Transverse colon (tissue), 4 donors: ENCODE data around the gene CEP170B.

Experiments
- EP300 ChIP-seq: sonication (generic); formaldehyde crosslinking; IDR thresholded peaks from one replicate; pipeline ENCODE4 v1.6.1; 2017; ENCODE audit warnings: antibody characterized with exemption, low read depth
- POLR2A ChIP-seq: fragments of 450-650 bp; IDR thresholded peaks from one replicate; pipeline ENCODE4 v1.6.1; 2016; ENCODE audit warnings: antibody characterized with exemption, mild to moderate bottlenecking, moderate library complexity
- POLR2AphosphoS5 ChIP-seq, 3 donors: sonication (generic); formaldehyde crosslinking; IDR thresholded peaks; one replicate each; pipeline ENCODE4 v1.6.1; 2016; ENCODE audit warnings: antibody characterized with exemption in 3 of 3
- TF ChIP-seq, protein P1 (sequence below), 5 experiments: fragments of 200-600 bp in 3 of 5; fragments of 450-650 bp in 2 of 5; sonication (generic) in 3 of 5; IDR thresholded peaks; 1 replicate in 2 of 5; 2 replicates in 3 of 5; pipeline ENCODE4 v1.5.1; 2016 to 2017; ENCODE audit warnings: antibody characterized with exemption in 5 of 5, inconsistent platforms in 3 of 5, mild to moderate bottlenecking in 2 of 5, moderate library complexity in 1 of 5

DNA sequence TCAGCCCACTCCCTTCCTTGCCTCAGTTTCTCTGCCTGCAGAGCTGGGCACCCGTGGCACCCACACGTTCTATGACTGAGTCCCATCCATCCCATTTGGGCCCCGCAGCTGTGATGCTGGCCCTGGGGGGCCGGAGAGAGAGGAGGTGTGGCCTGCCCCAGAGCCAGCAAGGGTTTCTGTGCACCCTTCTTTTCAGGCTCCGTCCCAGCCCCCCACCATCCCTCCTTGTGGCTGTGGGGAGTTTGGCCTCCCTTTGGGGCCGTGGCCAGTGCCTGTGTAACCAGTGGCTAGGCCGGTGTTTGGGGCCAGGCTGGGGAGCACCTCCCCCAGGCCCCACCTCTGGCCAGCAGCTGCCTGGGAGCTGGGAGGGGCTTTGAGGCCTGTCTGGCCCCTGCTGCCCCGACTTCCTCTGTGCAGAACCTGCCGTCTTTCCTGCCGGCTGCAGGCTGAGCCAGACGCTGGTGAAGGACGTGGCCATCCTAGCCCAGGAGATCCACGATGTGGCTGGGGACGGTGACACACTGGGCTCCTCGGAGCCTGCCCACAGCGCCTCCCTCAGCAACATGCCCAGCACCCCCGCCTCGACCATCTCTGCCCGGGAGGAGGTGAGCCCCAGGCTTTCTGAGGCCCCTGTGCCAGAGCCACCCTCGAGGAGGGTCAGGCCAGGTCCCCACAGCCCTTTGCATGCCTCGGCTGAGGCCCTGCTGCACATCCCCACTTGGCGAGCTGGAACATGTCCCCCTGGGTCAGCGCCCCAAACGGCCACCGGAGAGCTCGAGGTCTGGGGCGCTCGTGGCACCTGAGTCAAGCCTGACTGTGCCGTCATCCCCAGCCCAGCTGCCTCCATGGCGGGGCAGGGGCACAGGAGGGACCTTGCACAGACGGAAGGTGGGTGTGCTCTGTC lies 27.7 kb downstream of the CEP170B start:
- TF ChIP-seq, protein P1, sequence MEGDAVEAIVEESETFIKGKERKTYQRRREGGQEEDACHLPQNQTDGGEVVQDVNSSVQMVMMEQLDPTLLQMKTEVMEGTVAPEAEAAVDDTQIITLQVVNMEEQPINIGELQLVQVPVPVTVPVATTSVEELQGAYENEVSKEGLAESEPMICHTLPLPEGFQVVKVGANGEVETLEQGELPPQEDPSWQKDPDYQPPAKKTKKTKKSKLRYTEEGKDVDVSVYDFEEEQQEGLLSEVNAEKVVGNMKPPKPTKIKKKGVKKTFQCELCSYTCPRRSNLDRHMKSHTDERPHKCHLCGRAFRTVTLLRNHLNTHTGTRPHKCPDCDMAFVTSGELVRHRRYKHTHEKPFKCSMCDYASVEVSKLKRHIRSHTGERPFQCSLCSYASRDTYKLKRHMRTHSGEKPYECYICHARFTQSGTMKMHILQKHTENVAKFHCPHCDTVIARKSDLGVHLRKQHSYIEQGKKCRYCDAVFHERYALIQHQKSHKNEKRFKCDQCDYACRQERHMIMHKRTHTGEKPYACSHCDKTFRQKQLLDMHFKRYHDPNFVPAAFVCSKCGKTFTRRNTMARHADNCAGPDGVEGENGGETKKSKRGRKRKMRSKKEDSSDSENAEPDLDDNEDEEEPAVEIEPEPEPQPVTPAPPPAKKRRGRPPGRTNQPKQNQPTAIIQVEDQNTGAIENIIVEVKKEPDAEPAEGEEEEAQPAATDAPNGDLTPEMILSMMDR (IDR thresholded peaks at IDR 0.05): no peak
- TF ChIP-seq POLR2AphosphoS5 (IDR thresholded peaks at IDR 0.05) (no peak), POLR2A (no peak), EP300 (no peak)
